K562 (cell line): ENCODE results near the gene AZU1. TPM values are rescaled to one million over a fixed set of nuclear protein-coding genes. Genes with fewer than 3 reads are reported as not detected.
A peak's percentile ranks its signal among the peaks of the same experiment; 100 is the strongest.

Source experiments
- BRF1 ChIP-seq: IDR thresholded peaks from 3 replicates; pipeline ENCODE4 v1.6.1; 2011; ENCODE audit warnings: borderline replicate concordance, mild to moderate bottlenecking; ENCODE audit not compliant: insufficient read length; ENCODE audit errors: extremely low read depth
- CREBBP ChIP-seq: IDR thresholded peaks from one replicate; pipeline ENCODE4 v1.6.1; 2012; ENCODE audit warnings: low read depth, mild to moderate bottlenecking, control low read depth, inconsistent platforms, low read length
- HDGF ChIP-seq: fragments of 450-650 bp; IDR thresholded peaks from 2 replicates; pipeline ENCODE4 v1.6.1; 2016
- HNRNPLL ChIP-seq: fragments of 200-400 bp; formaldehyde crosslinking; IDR thresholded peaks from 2 replicates; pipeline ENCODE4 v1.6.1; 2017; ENCODE audit warnings: low read length, low read depth, mild to moderate bottlenecking; ENCODE audit not compliant: poor library complexity, severe bottlenecking
- KAT8 ChIP-seq: fragments of 450-650 bp; IDR thresholded peaks from 2 replicates; pipeline ENCODE4 v1.6.1; 2016; ENCODE audit warnings: low read depth, mild to moderate bottlenecking
- KLF6 ChIP-seq: fragments of 250-450 bp; sonication (Bioruptor Pico); IDR thresholded peaks from 2 replicates; pipeline ENCODE4 v1.4.0; 2020; ENCODE audit warnings: mild to moderate bottlenecking, moderate library complexity, borderline replicate concordance
- LCOR ChIP-seq: sonication (generic); formaldehyde crosslinking; IDR thresholded peaks from 2 replicates; pipeline ENCODE4 v1.8.0; 2022; ENCODE audit warnings: mild to moderate bottlenecking, missing genetic modification reagents
- NFRKB ChIP-seq: fragments of 450-650 bp; IDR thresholded peaks from 2 replicates; pipeline ENCODE4 v1.6.1; 2016; ENCODE audit warnings: low read depth
- PCBP1 ChIP-seq: fragments of 200-400 bp; formaldehyde crosslinking; IDR thresholded peaks from 2 replicates; pipeline ENCODE4 v1.6.1; 2018; ENCODE audit warnings: mild to moderate bottlenecking, low read depth, low read length; ENCODE audit not compliant: poor library complexity, severe bottlenecking
- RBM22 ChIP-seq: fragments of 200-400 bp; formaldehyde crosslinking; IDR thresholded peaks from 2 replicates; pipeline ENCODE4 v1.6.1; 2018; ENCODE audit warnings: low read length, low read depth; ENCODE audit not compliant: poor library complexity, severe bottlenecking
- SP2 ChIP-seq: IDR thresholded peaks from 2 replicates; pipeline ENCODE4 v1.6.1; 2011; ENCODE audit warnings: mild to moderate bottlenecking, low read depth, low read length, moderate library complexity; ENCODE audit not compliant: poor library complexity, severe bottlenecking; ENCODE audit errors: extremely low read depth
- TFE3 ChIP-seq: fragments of 450-650 bp; formaldehyde crosslinking; IDR thresholded peaks from 2 replicates; pipeline ENCODE4 v1.4.0; 2020; ENCODE audit warnings: mild to moderate bottlenecking, mixed read lengths
- ZNF282 ChIP-seq: sonication (generic); formaldehyde crosslinking; IDR thresholded peaks from 2 replicates; pipeline ENCODE4 v1.8.1; 2023; ENCODE audit warnings: missing genetic modification reagents
- ZNF507 ChIP-seq: conservative IDR thresholded peaks from 2 replicates; pipeline ENCODE4 v1.6.1; 2017; ENCODE audit warnings: missing genetic modification characterization, missing compliant biosample characterization
- polyA plus RNA-seq, 8 experiments: library from polyadenylated mRNA; depleted of rRNA in 4 of 8; stranded (reverse) in 5 of 8; unstranded in 3 of 8; fragments of >200 nt; fragmentation: Nextera tagmentation in 2 of 8; fragmentation: Illumina TruSeq in 1 of 8; extraction: Ambion mirVana in 2 of 8; extraction: Trizol in 1 of 8; gene quantifications; 2 replicates each; pipeline versions ENCODE4 v1.2.1 to v1.2.3, GENCODE V29; 2011 to 2014; ENCODE audit warnings: inconsistent platforms in 1 of 8, missing spikeins in 1 of 8
- total RNA-seq, 7 experiments: library from RNA; depleted of rRNA in 6 of 7; stranded (reverse); fragments of >200 nt in 6 of 7; fragmentation: Illumina TruSeq in 2 of 7; extraction: Trizol in 2 of 7; gene quantifications; 2 replicates each; pipeline versions ENCODE4 v1.2.1 to v1.2.3, GENCODE V29; 2011 to 2021; ENCODE audit warnings: low replicate concordance in 1 of 7
- TF ChIP-seq, protein P1 (sequence below): sonication (generic); formaldehyde crosslinking; IDR thresholded peaks from 2 replicates; pipeline ENCODE4 v1.8.1; 2023; ENCODE audit warnings: mild to moderate bottlenecking, missing genetic modification reagents
- TF ChIP-seq, protein P2 (sequence below): fragments of 450-650 bp; IDR thresholded peaks from 2 replicates; pipeline ENCODE4 v1.6.1; 2016; ENCODE audit warnings: low read depth

Gene AZU1
- total and polyA plus RNA-seq, 9 of the 15 experiments (the other 6 are each of a cell fraction or from before 2014, with no cell fraction given): 0.29 to 1.9 (median 0.59) TPM; not detected in 3

GRCh38 chr19:868458-869244, 41.0 kb downstream of the AZU1 start (continued):
- TF ChIP-seq HNRNPLL (no peak), KLF6 (CRISPR knock-in tag) (no peak), KAT8 (no peak), HDGF (no peak), CREBBP (no peak), TFE3 (CRISPR knock-in tag) (no peak), ZNF507 (tag) (no peak), SP2 (no peak), NFRKB (no peak), BRF1 (no peak), RBM22 (peak; percentile 87), PCBP1 (peak; percentile 41), ZNF282 (no peak), LCOR (CRISPR knock-in tag) (no peak)
- TF ChIP-seq, protein P1, sequence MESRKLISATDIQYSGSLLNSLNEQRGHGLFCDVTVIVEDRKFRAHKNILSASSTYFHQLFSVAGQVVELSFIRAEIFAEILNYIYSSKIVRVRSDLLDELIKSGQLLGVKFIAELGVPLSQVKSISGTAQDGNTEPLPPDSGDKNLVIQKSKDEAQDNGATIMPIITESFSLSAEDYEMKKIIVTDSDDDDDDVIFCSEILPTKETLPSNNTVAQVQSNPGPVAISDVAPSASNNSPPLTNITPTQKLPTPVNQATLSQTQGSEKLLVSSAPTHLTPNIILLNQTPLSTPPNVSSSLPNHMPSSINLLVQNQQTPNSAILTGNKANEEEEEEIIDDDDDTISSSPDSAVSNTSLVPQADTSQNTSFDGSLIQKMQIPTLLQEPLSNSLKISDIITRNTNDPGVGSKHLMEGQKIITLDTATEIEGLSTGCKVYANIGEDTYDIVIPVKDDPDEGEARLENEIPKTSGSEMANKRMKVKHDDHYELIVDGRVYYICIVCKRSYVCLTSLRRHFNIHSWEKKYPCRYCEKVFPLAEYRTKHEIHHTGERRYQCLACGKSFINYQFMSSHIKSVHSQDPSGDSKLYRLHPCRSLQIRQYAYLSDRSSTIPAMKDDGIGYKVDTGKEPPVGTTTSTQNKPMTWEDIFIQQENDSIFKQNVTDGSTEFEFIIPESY (CRISPR knock-in tag): peak; percentile 64
- TF ChIP-seq, protein P2, sequence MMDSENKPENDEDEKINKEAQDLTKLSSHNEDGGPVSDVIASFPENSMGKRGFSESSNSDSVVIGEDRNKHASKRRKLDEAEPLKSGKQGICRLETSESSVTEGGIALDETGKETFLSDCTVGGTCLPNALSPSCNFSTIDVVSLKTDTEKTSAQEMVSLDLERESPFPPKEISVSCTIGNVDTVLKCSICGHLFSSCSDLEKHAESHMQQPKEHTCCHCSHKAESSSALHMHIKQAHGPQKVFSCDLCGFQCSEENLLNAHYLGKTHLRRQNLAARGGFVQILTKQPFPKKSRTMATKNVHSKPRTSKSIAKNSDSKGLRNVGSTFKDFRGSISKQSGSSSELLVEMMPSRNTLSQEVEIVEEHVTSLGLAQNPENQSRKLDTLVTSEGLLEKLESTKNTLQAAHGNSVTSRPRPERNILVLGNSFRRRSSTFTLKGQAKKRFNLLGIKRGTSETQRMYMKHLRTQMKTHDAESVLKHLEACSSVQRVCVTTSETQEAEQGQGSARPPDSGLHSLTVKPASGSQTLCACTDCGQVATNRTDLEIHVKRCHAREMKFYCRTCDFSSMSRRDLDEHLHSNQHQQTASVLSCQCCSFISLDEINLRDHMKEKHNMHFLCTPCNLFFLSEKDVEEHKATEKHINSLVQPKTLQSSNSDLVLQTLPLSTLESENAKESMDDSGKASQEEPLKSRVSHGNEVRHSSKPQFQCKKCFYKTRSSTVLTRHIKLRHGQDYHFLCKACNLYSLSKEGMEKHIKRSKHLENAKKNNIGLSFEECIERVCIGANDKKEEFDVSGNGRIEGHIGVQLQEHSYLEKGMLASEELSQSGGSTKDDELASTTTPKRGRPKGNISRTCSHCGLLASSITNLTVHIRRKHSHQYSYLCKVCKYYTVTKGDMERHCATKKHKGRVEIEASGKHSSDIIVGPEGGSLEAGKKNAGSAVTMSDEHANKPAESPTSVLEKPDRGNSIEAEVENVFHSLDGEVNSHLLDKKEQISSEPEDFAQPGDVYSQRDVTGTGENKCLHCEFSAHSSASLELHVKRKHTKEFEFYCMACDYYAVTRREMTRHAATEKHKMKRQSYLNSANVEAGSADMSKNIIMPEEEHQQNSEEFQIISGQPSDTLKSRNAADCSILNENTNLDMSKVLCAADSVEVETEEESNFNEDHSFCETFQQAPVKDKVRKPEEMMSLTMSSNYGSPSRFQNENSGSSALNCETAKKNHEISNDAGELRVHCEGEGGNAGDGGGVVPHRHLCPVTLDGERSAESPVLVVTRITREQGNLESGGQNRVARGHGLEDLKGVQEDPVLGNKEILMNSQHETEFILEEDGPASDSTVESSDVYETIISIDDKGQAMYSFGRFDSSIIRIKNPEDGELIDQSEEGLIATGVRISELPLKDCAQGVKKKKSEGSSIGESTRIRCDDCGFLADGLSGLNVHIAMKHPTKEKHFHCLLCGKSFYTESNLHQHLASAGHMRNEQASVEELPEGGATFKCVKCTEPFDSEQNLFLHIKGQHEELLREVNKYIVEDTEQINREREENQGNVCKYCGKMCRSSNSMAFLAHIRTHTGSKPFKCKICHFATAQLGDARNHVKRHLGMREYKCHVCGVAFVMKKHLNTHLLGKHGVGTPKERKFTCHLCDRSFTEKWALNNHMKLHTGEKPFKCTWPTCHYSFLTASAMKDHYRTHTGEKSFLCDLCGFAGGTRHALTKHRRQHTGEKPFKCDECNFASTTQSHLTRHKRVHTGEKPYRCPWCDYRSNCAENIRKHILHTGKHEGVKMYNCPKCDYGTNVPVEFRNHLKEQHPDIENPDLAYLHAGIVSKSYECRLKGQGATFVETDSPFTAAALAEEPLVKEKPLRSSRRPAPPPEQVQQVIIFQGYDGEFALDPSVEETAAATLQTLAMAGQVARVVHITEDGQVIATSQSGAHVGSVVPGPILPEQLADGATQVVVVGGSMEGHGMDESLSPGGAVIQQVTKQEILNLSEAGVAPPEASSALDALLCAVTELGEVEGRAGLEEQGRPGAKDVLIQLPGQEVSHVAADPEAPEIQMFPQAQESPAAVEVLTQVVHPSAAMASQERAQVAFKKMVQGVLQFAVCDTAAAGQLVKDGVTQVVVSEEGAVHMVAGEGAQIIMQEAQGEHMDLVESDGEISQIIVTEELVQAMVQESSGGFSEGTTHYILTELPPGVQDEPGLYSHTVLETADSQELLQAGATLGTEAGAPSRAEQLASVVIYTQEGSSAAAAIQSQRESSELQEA: no peak
